Type B pancreatic cell (in vitro differentiated cells): ENCODE measurements around the gene WASHC4. TPM values are rescaled to one million over a fixed set of nuclear protein-coding genes. Genes with fewer than 3 reads are reported as not detected.

Experiments
- DNase-seq: peaks from one replicate; pipeline ENCODE4 v3.0.0; 2021; ENCODE audit warnings: mixed read lengths; ENCODE audit not compliant: unreplicated experiment; ENCODE audit errors: extremely low spot score
- H3K27ac Mint-ChIP-seq: 2 replicates; pipeline ENCODE4 v1.8.0; 2021; ENCODE audit warnings: mild to moderate bottlenecking, mixed read lengths
- H3K27me3 Mint-ChIP-seq: 2 replicates; pipeline ENCODE4 v1.8.0; 2021; ENCODE audit warnings: mixed read lengths
- H3K36me3 Mint-ChIP-seq: 2 replicates; pipeline ENCODE4 v1.8.0; 2021; ENCODE audit warnings: mixed read lengths
- H3K4me1 Mint-ChIP-seq: one replicate; pipeline ENCODE4 v1.8.0; 2021; ENCODE audit warnings: mixed read lengths; ENCODE audit not compliant: unreplicated experiment
- H3K4me3 Mint-ChIP-seq: 2 replicates; pipeline ENCODE4 v1.8.0; 2021; ENCODE audit warnings: mild to moderate bottlenecking, mixed read lengths
- H3K9me3 Mint-ChIP-seq: 2 replicates; pipeline ENCODE4 v1.8.0; 2021; ENCODE audit warnings: mixed read lengths
- CTCF ChIP-seq: fragments of 200-600 bp; sonication (generic); conservative IDR thresholded peaks from 2 replicates; pipeline ENCODE4 v1.5.0; 2021; ENCODE audit warnings: antibody characterized with exemption, mild to moderate bottlenecking
- long read RNA-seq: library from polyadenylated mRNA; unstranded; transcript quantifications from one replicate; pipeline ENCODE4 v2.0.0, GENCODE V29; 2020
- total RNA-seq: library from RNA; stranded (reverse); gene quantifications from 2 replicates; pipeline ENCODE4 v1.2.1, GENCODE V29; 2021; ENCODE audit warnings: low replicate concordance

Gene WASHC4
- 35.6 and 40.5 TPM in 2 replicates for total RNA-seq
- long read RNA-seq, transcript WASHC4-201 (25 exons, 2,897 nt), result major isoform, 7 of 168 reads
- long read RNA-seq, partial matches to known transcripts, result 136 of 168 reads
- long read RNA-seq, other reads (novel, unspliced or antisense), result 25 of 168 reads

- DNase-seq, result peak; percentile 95
- H3K4me3 Mint-ChIP-seq, result peak within 1 kb of the TSS; percentile 97
- no peaks in the 10 kb centered on the region for H3K9me3 Mint-ChIP-seq
- peak; percentile 44 for TF ChIP-seq CTCF
- H3K36me3 Mint-ChIP-seq, result peaks cover 13% of the 10 kb centered on the region
- peak within 1 kb of the TSS; percentile 96 for H3K27ac Mint-ChIP-seq
- no peaks in the 10 kb centered on the region for H3K27me3 Mint-ChIP-seq
- H3K4me1 Mint-ChIP-seq, result peaks cover 33% of the 10 kb centered on the region
These were observed at the start of gene WASHC4 for GRCh38 chr12:105107494-105108371. Gene WASHC4, plus strand, starts transcription at chr12:105107731. Its CDS starts 70 bp downstream, at chr12:105107801.

- H3K36me3 Mint-ChIP-seq, result peaks cover 8% of the 10 kb centered on the region
- no peak for TF ChIP-seq CTCF
- no peaks in the 10 kb centered on the region for H3K4me1 Mint-ChIP-seq
- DNase-seq, result no peak
- no peaks in the 10 kb centered on the region for H3K27me3 Mint-ChIP-seq
- no peak overlapping the region for H3K27ac Mint-ChIP-seq
- no peak overlapping the region for H3K4me3 Mint-ChIP-seq
- no peaks in the 10 kb centered on the region for H3K9me3 Mint-ChIP-seq
These were observed 46.7 kb upstream of the WASHC4 start for GRCh38 chr12:105060715-105061378.

GRCh38 chr12:105064564-105065178 lies 42.9 kb upstream of the WASHC4 start:
- no peaks in the 10 kb centered on the region for H3K27me3 Mint-ChIP-seq
- H3K4me1 Mint-ChIP-seq, result peaks cover 5% of the 10 kb centered on the region
- H3K27ac Mint-ChIP-seq, result no peak overlapping the region
- no peak overlapping the region for H3K4me3 Mint-ChIP-seq
- DNase-seq, result no peak
- no peaks in the 10 kb centered on the region for H3K9me3 Mint-ChIP-seq
- H3K36me3 Mint-ChIP-seq, result peaks cover 8% of the 10 kb centered on the region
- TF ChIP-seq CTCF, result no peak

- Mint-ChIP-seq H3K36me3 (no peaks in the 10 kb centered on the region), H3K27ac (no peak overlapping the region), H3K9me3 (no peaks in the 10 kb centered on the region), H3K4me1 (peaks cover 5% of the 10 kb centered on the region), H3K4me3 (no peak overlapping the region), H3K27me3 (no peaks in the 10 kb centered on the region)
- no peak for TF ChIP-seq CTCF
- no peak for DNase-seq
These were observed 40.0 kb upstream of the WASHC4 start for GRCh38 chr12:105067511-105068031.

- Mint-ChIP-seq H3K9me3 (no peaks in the 10 kb centered on the region), H3K27ac (no peak overlapping the region)
- DNase-seq, result no peak
These were observed 37.4 kb upstream of the WASHC4 start for GRCh38 chr12:105069936-105070702.

More at GRCh38 chr12:105069936-105070702, 37.4 kb upstream of the WASHC4 start:
- no peak for TF ChIP-seq CTCF
- Mint-ChIP-seq H3K4me1 (peaks cover 5% of the 10 kb centered on the region), H3K36me3 (no peaks in the 10 kb centered on the region), H3K27me3 (no peaks in the 10 kb centered on the region), H3K4me3 (no peak overlapping the region)
